Suppressor macrophage treated with lipopolysaccharide for 1 hour (primary cell): ENCODE data around the gene CCNI2.

Experiments
- DNase-seq, 3 donors: peaks; one replicate each; pipeline ENCODE4 v3.0.0-alpha.2; 2020 to 2022

CCNI2 gene

DNA sequence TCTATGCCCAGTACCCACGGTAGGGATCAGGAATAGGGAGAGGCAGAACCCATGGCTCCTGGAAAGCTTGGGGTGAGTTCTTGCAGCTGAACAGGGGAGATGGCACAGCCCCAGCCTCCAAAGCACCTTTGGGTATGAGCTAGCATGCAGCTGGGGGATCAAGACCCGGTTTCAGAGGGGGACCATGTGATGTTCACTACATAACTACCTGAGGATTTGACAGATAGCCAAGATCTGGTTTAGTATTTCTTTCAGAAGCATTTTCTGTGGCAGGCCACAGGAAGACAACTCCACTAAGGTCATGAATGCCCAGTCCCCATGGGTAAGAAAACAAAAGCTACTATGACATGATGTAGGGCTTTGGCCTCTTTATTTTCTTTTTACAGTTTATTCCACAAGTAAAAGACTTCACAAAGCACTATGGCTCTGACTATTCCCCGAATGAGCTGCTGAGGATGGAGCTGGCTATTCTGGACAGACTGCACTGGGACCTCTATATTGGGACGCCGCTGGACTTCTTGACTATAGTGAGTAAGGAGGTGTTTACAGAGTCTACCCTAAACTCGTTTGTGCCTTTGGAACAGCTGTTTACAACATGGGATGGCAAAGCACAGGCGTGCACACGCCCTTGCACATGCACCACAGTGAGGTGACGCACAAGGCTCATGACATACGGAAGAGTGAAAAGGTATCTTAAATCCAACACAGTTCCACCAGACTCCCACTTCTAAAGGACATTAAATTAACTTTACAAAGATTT is 3.4 kb downstream of the CCNI2 start:
- DNase-seq: no peak

DNA sequence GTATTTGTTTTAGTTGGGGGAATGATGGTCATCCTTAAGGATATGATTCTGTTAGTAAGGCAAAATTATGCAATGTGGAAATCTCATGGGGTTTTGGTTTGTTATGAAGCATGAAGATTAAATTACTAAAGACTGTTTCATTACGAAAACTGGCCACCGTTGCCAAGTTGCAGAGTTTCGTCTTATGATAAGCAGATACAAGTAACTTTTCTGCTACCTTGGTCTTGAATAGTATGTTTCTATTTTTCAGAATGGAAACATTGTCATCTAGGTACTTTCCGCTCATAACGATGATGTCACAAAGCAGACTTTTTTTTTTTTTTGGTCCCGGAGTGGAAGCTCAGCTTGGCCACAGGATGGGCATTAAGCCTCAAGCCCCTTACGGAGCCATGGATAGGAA is 4.2 kb downstream of the CCNI2 start:
- DNase-seq: peak; percentile 32 to 66 (median 44)

DNA sequence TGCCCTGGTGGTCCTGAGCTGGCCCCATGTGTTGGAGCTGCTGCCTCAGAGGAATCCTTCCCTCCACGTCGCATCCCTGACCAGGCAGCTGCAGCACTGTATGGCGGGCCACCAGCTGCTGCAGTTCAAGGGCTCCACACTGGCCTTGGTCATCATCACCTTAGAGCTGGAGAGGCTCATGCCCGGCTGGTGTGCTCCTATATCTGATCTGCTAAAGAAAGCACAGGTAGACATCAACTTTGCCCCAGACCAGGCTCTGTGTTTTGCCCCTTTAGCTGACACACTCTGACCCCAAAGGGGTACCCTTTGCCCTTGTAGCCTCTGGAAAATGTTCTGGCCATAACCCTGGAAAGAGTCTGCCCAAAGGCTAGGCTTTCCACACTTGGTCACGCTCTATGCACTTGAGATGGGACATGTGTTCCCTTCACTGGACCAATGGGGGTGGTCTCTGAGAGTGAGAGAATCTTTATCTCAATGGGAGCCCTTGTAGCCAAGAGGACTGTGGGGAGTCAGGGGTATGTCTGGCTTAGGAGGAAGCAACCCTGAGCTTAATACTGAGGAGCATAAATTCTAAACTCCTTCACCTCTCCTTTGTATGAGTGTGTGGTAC is 4.8 kb downstream of the CCNI2 start:
- no peak for DNase-seq

DNA sequence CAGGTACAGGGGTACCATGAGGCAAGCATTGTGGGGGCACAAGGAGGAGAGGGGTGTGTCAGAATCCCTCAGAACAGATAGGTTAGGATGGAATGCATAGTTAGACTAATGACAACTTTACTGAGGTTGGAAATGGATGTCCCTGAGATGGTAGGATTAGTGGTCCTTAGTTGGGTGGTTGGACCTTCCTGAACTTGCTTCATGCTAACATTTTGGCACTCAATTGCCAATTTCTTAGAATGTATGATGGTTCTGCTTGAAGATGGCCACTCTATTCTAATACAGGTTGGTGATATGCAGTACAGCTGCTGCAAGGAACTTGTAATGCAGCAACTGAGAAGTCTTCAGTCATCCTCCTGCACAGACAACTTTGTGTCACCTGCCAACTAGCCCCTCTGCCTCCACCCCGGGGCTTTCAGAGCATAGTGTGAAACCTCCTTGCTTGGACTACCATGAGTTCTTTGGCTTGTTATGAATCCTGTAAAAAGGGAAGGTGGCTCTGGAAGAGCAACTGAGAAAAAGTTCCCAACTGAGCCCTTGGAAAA is 5.4 kb downstream of the CCNI2 start:
- DNase-seq: no peak

DNA sequence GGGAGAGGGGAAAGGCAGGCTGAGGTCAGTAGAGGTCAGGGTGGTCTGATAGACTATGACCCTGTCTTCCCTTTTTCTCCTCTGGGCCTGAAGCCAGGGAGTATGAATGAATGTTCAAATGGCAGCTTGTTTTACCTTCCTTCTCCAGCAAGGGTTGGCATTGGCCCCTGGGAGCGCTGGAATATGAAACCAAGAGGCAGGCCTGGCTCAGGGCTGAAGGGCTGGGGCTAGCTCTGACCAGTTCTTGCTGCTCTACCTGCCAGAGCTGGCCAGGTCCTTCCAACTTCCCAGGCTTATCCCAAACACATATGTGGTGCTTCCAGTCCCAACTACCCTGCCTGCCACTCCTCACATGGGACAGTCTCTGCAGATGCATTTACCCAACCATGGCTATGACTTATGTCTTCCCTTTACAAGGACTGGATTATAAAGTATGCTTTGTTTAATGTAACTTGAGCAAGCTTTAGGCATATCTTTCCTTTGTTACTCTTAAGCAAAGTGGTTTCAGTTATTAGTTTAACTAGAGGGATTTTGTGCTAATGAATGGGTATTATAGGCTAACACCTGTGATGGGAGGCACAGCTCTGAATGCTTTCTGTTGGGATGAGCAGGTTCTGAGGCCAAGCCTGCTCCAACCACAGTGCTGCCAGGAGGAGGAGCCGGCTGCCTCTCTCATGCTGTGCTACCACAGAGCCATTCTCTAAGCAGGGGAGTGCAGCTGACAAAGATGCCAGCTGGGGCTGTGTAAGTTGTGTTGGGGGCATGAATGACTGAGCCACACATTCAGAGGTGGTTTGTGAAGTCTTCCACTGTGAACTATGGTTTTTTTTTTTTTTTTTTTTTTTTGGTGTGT is 6.1 kb downstream of the CCNI2 start:
- DNase-seq: no peak

DNA sequence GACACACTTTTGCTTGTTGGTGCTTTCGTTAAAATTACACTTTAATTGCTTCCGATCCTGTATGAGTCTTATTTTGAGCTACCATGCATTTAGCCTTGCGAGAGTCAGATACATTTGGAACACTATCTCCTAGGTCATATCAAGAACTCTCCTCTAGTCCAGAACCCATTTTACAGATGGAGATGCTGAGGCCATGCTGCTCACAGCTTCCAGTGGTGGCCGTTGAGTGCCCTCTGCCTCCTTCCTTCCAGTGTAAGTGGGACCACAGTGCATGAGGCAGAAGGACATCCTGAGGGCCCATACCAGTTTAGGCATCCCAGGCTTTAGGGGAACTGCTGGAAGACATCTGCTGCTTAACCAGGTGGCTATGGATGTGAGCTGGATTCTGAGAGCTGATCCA is 6.9 kb downstream of the CCNI2 start:
- DNase-seq: no peak

DNA sequence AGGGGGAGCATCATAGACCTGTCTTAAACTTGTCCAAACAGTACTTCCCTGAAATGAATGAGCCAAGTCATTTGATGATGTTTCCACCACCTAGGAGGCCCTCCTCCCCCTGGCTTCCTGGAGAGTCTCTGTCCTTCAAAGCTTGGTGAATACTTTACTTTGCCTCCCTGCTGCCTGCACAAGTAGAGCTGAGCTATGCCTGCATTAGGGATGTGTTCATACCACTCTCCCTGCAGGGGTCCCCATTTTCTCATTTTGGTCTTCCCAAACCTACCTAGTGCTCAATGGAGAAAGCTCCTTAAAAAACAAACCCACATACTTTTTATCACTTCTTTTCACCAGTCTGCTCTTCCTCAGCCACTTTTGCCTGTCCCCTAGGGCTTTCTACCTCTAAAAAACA is 7.7 kb downstream of the CCNI2 start:
- peak in 2 of 3 donors; percentile 18 to 27 for DNase-seq

DNA sequence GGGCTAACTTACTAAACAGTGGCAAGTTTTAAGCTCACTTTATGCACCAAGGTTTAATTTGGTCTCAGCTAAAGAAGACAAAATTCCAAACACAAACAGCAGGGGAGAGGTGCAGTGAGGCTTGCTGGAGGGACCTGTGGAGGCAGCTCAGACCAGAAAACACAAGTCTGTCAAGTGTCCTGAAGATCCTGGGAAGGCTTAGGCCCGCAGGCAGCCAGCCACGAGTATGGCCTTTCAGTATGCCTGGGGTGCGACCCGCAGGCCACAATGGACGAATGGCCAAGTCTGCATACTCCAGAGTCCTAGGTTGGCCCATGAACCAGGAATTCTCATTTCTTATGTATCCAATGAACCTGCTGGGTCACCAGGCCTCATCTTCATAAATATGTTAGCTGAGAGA is 9.3 kb downstream of the CCNI2 start:
- no peak for DNase-seq

DNA sequence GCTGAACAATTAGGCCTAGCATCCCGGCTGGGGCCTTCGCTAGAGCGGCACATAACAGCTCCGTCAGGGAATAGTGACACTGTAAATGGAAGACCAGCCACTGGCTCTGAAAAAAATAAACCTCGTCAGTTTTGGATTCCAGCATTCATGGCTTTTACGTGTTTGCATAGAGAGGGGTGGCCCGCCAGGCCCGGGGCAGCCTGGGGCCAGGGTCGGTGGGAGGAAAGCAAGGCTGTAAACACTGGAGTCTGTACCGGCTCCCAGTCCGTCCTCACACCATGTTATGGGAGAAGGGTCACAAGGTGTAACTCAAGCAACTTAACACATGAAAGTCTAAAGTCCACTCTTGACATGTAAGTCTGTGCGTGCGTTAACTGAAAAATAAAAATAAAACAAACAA is 11.2 kb downstream of the CCNI2 start:
- no peak for DNase-seq

DNA sequence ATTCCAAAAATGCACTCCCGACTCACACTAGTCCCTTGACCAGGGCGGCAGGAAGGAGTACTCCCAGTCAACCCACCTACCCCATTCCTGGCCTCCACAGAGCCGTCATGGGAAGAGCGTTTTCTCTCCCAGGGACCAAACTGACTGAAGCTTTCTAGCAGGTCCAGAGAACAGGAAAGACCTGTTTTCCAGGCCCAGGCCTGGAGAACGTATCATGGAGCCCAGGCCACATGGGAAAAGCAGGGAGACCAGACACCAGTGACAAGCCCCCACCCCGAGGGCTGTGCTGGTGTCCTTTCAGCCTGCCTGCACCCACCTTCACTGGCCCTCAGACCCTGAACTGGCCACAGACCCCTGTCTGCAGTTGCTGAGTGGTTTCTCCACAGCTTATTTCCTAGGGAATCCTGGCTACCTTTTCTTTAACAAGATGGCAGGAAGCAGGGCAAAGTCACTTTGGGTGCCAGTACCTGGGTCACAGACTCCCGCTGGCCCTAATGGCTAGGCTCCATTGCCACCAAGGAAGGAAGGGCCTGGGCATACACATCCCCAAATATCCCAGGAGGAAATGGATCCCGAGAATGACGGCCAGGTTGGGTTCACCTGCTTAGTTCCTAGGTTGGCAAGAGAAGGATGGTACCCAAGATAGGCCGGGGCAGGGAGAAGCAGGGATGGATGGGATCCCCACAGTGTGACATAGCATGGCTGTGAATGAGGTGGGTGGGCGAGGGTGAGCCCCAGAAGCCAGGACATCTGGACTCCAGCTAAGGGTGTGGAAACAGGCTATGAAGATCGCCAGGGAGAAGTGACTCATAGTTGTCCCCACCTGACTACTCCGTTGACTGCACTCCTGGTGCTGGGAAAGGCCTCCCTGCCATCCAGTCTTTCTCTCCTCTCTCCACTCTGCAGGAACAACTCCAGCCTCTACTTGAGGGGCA is 12.2 kb downstream of the CCNI2 start:
- DNase-seq: no peak

DNA sequence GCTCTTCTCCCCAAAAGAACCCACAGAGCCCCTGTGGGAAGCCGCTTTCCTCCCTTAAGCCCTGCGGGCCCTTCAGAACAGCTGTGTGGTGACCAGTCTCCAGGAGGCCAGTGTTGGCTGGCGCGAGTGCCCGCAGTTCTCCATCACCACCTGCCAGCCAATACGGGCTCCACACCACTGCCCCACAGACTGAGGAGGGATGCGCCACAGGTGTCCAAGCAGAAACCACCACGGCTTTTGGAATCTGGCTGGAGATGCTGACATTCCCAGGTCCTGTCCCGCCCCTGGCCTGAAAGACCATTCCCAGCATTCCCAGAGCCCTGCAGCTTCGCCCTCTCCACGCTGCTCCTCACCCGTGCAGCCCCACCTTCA is 12.8 kb downstream of the CCNI2 start:
- DNase-seq: no peak

DNA sequence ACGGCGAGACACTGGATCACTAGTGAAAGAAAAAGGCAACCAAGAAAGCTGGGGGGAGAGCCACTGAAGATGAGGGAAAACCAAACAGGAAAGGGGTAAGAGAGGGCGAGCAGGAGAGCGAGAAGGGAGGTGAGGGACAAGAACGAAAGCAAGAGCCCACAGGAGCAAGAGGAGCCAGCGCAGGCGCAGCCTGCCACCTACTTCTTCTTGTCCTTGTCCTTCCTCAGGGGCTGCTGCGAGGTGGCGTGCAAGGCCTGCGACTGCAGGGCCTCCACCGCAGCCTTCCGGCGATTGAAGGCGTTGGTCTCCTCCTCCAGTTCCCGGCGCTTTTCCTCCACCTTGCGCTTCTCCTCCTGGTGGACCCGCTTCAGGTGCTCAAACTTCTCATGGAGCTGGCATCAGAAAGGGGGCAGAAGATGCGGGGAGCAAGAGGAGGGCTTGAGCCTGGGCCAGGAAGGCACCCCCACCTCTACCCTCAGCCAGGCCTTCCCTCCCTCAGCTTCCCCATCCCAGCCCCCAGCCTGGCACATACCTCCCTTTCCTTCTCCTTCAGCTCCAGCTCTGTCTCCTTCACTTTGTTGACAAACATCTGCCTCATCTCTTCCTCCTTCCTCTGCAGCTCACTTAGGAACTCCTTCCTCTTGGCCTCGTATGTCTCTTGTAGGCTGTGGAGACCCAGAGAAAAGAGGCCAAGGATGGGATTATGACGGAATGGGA is 13.5 kb downstream of the CCNI2 start:
- no peak for DNase-seq

DNA sequence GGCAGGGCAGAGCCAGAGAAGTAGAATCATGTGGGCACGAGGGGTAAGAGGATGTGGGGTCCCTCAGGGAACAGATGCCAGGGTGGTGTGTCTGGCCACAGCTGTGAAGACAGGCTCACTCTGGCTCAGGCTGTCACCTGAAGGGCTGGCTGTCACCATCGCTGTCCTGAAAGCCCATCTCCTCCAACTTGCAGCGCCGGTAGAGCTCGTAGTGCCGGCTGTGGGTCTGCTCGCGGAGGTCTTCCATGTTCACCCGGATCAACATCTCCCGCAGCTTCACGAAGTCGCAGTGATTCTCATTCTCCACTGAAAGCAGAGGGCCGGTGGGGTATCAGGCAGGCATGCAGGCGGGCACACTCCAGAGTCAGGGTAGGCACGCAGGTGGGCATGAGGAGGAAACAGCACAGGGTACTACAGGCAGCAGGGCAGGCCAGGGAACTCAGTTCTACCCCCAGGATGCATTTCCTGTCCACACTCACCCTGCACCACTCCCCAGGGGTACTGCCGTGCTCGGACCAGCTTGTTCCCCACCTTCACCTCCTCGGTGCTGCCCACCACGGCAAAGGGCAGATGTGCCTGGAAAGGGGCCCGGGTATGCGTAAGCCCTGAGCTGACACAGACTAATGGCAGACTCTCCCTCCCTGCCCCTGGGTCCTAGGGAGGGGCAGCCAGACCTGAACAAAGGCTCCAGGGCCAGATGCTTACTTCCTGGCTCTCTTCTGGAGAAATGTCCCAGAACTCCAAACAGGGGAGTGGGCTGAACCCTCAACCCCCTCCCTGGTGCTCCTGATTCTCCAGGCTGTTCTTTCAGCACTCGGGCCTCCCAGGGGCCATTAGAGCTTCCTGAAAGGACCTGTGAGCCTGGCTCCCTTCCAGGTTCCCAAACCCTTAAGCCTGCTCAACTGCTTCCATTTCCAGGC is 14.4 kb downstream of the CCNI2 start:
- no peak for DNase-seq

DNA sequence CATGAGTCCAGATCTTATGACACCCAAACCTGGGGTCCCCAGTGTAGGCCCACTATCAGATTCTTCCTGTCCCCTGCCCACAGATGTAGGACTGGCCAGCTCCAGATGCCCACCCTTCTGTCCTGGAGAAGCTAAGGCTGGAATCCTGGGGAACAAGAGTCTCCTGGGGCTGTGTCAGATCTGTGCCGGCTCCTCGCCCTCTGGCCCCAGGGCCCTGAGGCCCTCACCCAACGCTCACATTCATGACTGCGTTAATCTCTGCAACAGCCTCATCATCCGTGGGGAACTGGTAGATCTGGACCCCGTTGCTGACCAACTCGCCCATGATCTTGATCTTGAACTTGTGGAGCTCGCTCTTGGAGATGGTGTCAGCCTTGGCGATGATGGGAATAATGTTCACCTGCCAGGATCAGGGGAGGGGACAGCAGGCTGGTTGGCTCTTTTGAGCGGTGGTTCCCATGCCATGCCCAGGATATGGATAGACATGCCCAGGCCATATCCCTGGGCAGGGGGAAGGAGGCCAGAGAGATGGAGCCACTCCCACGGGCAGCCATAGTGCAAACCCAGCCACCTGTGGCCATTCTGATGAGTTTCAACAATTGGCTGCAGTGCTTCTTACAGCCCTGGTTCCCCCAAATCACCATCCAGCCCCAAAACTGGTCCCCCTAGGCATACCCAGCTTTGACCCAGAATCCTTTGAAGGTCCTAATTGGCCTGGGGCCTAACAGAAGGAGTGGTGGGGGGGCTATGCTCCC is 15.2 kb downstream of the CCNI2 start:
- no peak for DNase-seq

DNA sequence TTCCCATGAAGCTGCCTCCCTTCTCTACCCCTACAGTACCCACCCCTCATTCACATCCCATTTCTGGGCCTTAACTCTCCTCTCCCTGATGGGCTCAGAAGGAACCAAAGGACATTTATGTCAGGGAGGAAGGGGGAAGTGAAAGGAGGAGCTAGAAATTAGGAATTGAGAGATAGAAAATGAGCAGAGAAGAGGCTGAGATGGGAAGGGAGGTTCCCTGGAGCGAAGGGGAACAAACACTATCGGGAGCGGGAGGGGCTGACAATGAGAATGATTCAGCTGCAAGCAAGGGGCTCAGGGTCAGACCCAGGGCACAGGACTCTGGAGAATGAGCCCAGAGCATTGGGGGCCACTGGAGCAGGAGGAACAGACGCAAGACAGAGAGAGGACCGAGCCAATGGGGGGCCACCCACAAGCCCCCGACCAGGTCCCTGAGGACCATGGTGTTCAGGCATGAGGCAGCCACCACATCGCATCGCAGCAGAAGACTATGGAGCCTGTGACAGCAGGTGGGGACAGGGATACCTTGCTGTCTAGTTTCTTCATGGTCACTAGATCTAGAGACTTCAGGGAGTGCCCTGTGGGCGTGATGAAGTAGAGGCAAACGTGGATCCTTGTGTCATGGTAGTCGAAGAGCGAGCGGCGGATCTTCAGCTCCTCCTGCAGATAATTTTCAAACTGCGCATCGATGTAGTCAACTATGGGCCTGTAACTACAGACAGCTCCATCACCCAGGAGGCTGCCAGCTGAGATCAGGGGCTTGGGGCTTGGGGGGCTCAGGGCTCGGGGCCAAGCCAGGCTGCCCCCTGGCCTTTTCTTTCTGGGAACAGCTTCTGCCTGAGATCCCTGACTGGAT is 16.2 kb downstream of the CCNI2 start:
- peak; percentile 45 to 53 (median 47) for DNase-seq

DNA sequence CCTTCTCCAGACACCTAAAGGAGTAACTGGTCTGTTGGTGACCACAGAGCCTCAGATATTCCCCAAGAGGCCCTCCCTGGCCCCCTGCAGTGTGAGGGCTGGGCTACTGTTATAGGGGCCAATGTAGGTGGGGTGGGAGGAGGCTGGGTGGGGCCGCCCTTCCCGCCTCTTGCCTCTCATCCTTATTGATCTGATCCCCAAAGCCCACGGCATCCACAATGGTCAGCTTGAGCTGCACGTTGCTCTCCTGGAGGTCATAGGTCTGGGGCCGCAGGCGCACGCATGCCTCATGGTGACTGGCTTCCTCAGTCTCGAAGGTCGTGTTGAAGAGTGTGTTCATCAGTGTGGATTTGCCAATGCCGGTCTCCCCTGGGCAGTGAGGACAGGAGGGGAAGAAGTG is 16.8 kb downstream of the CCNI2 start:
- DNase-seq: no peak

DNA sequence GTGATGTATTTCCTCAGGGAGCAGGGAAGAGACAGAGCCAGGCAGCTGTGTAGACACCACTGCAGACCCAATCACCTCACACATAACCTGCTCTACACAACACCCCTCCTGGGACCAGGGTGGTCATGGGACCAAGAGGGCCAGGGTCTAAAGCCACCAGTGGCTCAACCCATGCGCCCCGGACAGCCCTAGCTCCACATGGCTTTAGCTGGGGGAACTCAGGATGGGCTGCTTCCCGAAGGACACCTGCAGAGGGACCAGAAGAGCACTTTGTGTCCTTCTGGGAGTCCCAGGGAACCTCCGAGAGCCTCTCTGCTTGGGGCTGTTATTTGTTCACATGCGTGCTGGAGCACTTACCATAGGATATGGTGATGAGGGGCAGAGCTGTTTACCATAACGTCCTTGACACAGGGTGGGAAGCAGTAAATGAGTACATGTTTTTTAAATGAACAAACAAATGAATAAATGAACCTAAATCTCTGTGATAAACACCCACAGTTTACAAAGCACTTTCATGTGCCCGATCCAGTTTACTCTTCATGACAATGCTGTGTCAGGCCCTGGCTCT is 17.5 kb downstream of the CCNI2 start:
- DNase-seq: no peak

DNA sequence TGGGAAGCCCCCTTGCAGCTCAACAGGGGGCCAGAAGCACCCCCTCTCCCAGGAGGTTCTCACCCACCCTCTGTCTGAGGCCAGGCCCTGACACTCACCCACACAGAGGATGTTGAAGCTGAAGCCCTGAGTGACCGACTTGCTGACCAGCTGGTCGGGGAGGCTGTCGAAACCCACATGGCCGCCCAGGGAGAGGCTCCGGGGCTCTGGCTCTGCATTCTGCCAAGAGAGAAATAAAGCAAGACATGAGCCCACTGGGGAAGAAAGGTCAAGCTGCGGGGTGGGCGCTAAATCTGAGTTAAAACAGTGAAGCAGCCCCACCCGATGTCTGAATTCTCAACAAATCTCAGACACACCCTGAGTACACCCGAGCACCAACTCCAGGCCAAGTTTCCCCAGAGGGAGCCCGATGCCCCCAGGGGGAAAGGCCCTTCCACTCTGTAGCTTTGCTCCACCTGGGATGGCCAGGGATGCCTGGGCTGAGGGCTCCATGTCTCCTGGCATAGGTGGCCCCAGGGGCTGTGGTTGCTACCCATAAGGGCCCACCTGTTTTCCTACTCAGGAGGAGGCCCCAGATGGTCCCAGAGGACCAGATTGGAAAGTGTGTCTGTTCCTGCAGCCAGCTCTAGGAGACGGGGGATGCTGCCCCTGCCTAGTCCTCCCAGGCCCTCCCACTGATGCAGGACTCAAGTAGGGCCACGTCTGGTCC is 18.2 kb downstream of the CCNI2 start:
- DNase-seq: no peak
